Caco-2 (cell line): ENCODE results near the gene FLCN. TPM values are rescaled to one million over a fixed set of nuclear protein-coding genes. Genes with fewer than 3 reads are reported as not detected.
A peak's percentile ranks its signal among the peaks of the same experiment; 100 is the strongest.
"Not testable (repeated sequence)": the region's sequence is repeated elsewhere in the genome, so short reads cannot be mapped to it uniquely, and the experiment has no call there.

Experiments used
- BruUV-seq: library from RNA; stranded (reverse); fragments of 400-500 nt; replicated peaks from 2 replicates; lab custom pipeline; 2021; lab: Mats Ljungman, UMichigan
- CTCF ChIA-PET: fragments of 300-600 bp; sonication (Branson Sonifier 250); formaldehyde crosslinking; loops from one replicate; lab custom pipeline; 2022; ENCODE audit warnings: antibody characterized with exemption; lab: Charles Lee
- POLR2A ChIA-PET: fragments of 300-600 bp; sonication (Branson Sonifier 250); formaldehyde crosslinking; loops from one replicate; lab custom pipeline; 2022; ENCODE audit warnings: antibody characterized with exemption; lab: Charles Lee
- DNase-seq, 2 experiments: peaks; one replicate each; pipeline versions ENCODE4 v3.0.0 to v3.0.0-alpha.2; 2020 to 2022
- H3K27me3 ChIP-seq: replicated peaks from 2 replicates; pipeline ENCODE4 v1.6.0; 2011; ENCODE audit warnings: low read length; ENCODE audit not compliant: control insufficient read depth, insufficient read depth
- H3K36me3 ChIP-seq: 2 replicates; pipeline ENCODE4 v1.5.1; 2011; ENCODE audit warnings: low read length; ENCODE audit not compliant: control insufficient read depth, insufficient read depth
- H3K4me1 ChIP-seq: fragments of 250-450 bp; sonication (Bioruptor Pico); 2 replicates; pipeline ENCODE4 v1.5.1; 2020; ENCODE audit warnings: mild to moderate bottlenecking
- H3K4me3 ChIP-seq: 2 replicates; pipeline ENCODE4 v1.5.1; 2011; ENCODE audit warnings: low read depth, mild to moderate bottlenecking, control low read depth, low read length
- H3K9me3 ChIP-seq: fragments of 250-450 bp; sonication (Bioruptor Pico); 2 replicates; pipeline ENCODE4 v1.5.1; 2020; ENCODE audit warnings: mild to moderate bottlenecking, moderate library complexity
- H3K27ac Mint-ChIP-seq: one replicate; pipeline ENCODE4 v1.8.0; 2022; ENCODE audit warnings: mixed read lengths; ENCODE audit not compliant: unreplicated experiment
- H3K27me3 Mint-ChIP-seq: one replicate; pipeline ENCODE4 v1.8.0; 2022; ENCODE audit warnings: mixed read lengths; ENCODE audit not compliant: insufficient read depth, unreplicated experiment
- H3K36me3 Mint-ChIP-seq: one replicate; pipeline ENCODE4 v1.8.0; 2022; ENCODE audit warnings: mild to moderate bottlenecking, mixed read lengths; ENCODE audit not compliant: insufficient read depth, unreplicated experiment
- H3K4me1 Mint-ChIP-seq: one replicate; pipeline ENCODE4 v1.8.0; 2022; ENCODE audit warnings: low read depth, mixed read lengths; ENCODE audit not compliant: unreplicated experiment
- H3K4me3 Mint-ChIP-seq: one replicate; pipeline ENCODE4 v1.8.0; 2022; ENCODE audit warnings: mild to moderate bottlenecking, moderate library complexity, mixed read lengths; ENCODE audit not compliant: unreplicated experiment
- H3K9me3 Mint-ChIP-seq: one replicate; pipeline ENCODE4 v1.8.0; 2022; ENCODE audit warnings: mixed read lengths; ENCODE audit not compliant: unreplicated experiment
- intact Hi-C: fragments of 100-400 bp; cut with micrococcal nuclease; formaldehyde crosslinking; loops from one replicate; pipeline ENCODE4 v1.10.0; 2022; ENCODE audit not compliant: unreplicated experiment
- total RNA-seq: library from RNA; stranded (reverse); gene quantifications from 2 replicates; pipeline ENCODE4 v1.2.3, GENCODE V29; 2022
- TF ChIP-seq, protein P1 (sequence below), 2 experiments: fragments of 200-600 bp in 1 of 2; IDR thresholded peaks; 1 replicate in 1 of 2; 2 replicates in 1 of 2; pipeline versions ENCODE4 v1.5.1 to v1.8.0; 2011 to 2022; ENCODE audit warnings: antibody characterized with exemption in 1 of 2, control low read depth in 1 of 2, inconsistent platforms in 1 of 2, low read depth in 1 of 2, low read length in 1 of 2, mild to moderate bottlenecking in 1 of 2, moderate library complexity in 1 of 2; ENCODE audit not compliant: insufficient read depth in 1 of 2, severe bottlenecking in 1 of 2, unreplicated experiment in 1 of 2

The FLCN gene
- total RNA-seq, 1 experiment from 2014 or later: 69.0 TPM

DNA sequence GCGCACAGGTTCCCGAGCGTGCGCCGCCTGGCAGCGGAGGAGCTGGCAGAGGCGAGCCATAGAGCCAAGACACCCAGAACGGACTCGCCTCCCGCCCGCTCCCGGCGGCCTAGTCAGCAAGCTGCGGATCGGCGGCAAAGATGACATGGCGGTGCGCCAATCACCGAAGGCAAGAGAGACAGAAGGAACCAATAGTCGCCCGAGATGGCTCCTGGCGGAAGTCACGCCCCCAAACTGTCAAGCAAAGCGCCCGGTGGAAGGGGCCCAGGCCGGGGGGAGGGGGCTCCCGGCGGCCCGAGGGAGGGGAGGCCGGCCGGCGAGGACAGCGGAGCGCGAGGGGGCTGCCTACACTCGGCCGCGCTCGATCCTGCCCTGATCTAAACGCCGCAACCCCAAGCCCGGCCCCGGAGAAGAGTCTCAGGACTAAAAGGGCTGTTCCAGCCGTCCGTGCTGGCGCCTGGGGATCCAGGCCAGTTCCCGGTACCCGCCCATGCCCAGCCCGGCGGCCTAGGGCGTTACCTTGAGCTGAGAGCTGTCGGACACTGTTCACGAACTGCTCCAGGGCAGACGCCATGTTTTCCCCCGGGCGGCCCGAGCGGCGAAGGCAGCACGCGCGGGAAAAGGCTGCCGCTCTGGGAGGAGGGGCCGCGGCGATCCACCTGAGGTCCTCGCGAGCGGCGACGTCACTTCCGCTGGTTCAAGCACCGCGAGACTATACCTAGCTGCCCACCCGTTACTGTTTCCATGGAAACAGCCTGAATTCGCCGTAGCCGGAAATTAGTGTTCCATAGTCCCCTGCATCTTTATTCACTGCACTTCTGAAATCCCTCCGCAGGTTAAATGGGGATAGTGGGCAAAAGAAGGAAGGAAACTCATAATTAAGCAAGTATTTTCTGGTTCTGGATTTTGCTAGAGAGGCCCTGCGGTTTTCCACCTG, 43.9 kb upstream of the FLCN start, which contains the start of gene COPS3:
Gene COPS3, minus strand, starts transcription at position 634 of the 937 bp plus-strand sequence. Its CDS starts 60 bp downstream, at position 574.
- peak; percentile 98 for DNase-seq
- Histone ChIP-seq H3K4me1 (peaks cover 4% of the 10 kb centered on the region), H3K9me3 (no peaks in the 10 kb centered on the region), H3K36me3 (0 out of 2 replicates have a peak, but pooled peaks cover under 1% of the 10 kb centered on the region), H3K4me3 (peak within 1 kb of the TSS; percentile 93), H3K27me3 (no peaks in the 10 kb centered on the region)
- peaks cover 14% of the 10 kb centered on the region for H3K4me1 Mint-ChIP-seq
- POLR2A ChIA-PET: interaction anchor here (0.6 to 1.6 kb wide), 10 partner anchors 10 to 535 kb away, joined by 3 to 9 read pairs (median 4); partner anchors contain the start of gene FLCN
- no peaks in the 10 kb centered on the region for H3K9me3 Mint-ChIP-seq
- H3K27ac Mint-ChIP-seq: peak within 1 kb of the TSS; percentile 97
- intact Hi-C loops: loop anchor here (2.0 kb wide), 1 partner anchor 44 kb away; the partner anchor contains the start of gene FLCN
- H3K4me3 Mint-ChIP-seq: peak within 1 kb of the TSS; percentile 88
- H3K27me3 Mint-ChIP-seq: no peaks in the 10 kb centered on the region
- no TSS peak for BruUV-seq
- CTCF ChIA-PET: interaction anchor here (0.8 kb wide), 1 partner anchor 66 kb away, joined by 4 read pairs; no protein-coding TSS in a partner anchor
- TF ChIP-seq, protein P1, sequence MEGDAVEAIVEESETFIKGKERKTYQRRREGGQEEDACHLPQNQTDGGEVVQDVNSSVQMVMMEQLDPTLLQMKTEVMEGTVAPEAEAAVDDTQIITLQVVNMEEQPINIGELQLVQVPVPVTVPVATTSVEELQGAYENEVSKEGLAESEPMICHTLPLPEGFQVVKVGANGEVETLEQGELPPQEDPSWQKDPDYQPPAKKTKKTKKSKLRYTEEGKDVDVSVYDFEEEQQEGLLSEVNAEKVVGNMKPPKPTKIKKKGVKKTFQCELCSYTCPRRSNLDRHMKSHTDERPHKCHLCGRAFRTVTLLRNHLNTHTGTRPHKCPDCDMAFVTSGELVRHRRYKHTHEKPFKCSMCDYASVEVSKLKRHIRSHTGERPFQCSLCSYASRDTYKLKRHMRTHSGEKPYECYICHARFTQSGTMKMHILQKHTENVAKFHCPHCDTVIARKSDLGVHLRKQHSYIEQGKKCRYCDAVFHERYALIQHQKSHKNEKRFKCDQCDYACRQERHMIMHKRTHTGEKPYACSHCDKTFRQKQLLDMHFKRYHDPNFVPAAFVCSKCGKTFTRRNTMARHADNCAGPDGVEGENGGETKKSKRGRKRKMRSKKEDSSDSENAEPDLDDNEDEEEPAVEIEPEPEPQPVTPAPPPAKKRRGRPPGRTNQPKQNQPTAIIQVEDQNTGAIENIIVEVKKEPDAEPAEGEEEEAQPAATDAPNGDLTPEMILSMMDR (IDR thresholded peaks at IDR 0.05; ENCODE audit: insufficient read depth in 1 of 2, low read depth in 1 of 2, low read length in 1 of 2, severe bottlenecking in 1 of 2, unreplicated experiment in 1 of 2): no peak
- peaks cover 15% of the 10 kb centered on the region for H3K36me3 Mint-ChIP-seq

GRCh38 chr17:17279316-17279715, 42.3 kb upstream of the FLCN start:
- Histone ChIP-seq H3K4me1 (peaks cover 4% of the 10 kb centered on the region), H3K4me3 (no peak overlapping the region), H3K36me3 (0 out of 2 replicates have a peak, but pooled peaks cover 1% of the 10 kb centered on the region), H3K27me3 (no peaks in the 10 kb centered on the region), H3K9me3 (no peaks in the 10 kb centered on the region)
- peaks cover 14% of the 10 kb centered on the region for H3K4me1 Mint-ChIP-seq
- POLR2A ChIA-PET: no interaction called here
- CTCF ChIA-PET: no interaction called here
- no peak for DNase-seq
- peak overlapping the region; percentile 88 for H3K4me3 Mint-ChIP-seq
- H3K27ac Mint-ChIP-seq: no peak overlapping the region
- intact Hi-C loops: no loop called here
- TF ChIP-seq, protein P1 (IDR thresholded peaks at IDR 0.05; ENCODE audit: insufficient read depth in 1 of 2, low read depth in 1 of 2, low read length in 1 of 2, severe bottlenecking in 1 of 2, unreplicated experiment in 1 of 2): no peak
- H3K27me3 Mint-ChIP-seq: no peaks in the 10 kb centered on the region
- H3K9me3 Mint-ChIP-seq: no peaks in the 10 kb centered on the region
- H3K36me3 Mint-ChIP-seq: peaks cover 26% of the 10 kb centered on the region
- BruUV-seq: TSS peak; percentile 68

DNA sequence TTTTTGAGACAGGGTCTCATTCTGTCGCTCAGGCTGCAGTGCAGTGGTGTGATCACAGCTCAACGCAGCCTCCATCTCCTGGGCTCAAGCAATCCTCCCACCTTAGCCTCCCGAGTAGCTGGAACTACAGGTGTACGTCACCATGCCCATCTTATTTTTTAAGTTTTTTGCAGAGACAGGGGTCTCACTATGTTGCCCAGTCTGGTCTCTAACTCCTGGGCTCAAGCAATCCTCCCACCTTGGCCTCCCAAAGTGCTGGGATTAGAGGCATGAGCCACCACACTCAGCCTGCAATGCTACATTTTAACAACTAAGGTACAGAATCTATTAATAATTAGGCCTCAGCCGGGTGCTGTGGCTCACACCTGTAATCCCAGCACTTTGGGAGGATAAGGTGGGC, 40.5 kb upstream of the FLCN start:
- CTCF ChIA-PET, BruUV-seq, H3K4me3 ChIP-seq, POLR2A ChIA-PET, H3K4me1 ChIP-seq, H3K9me3 ChIP-seq, H3K36me3 ChIP-seq, H3K4me3 Mint-ChIP-seq, H3K27me3 ChIP-seq, H3K27me3 Mint-ChIP-seq, H3K27ac Mint-ChIP-seq, intact Hi-C loops, DNase-seq, H3K9me3 Mint-ChIP-seq: not testable (repeated sequence)
- Mint-ChIP-seq H3K36me3 (peaks cover 43% of the 10 kb centered on the region), H3K4me1 (peaks cover 13% of the 10 kb centered on the region)
